Lower leg skin (tissue), 4 donors: ENCODE data around the gene GPBAR1. TPM values are rescaled to one million over a fixed set of nuclear protein-coding genes. Genes with fewer than 3 reads are reported as not detected.

ENCODE experiments used
- DNase-seq, 2 donors: peaks; one replicate each; pipeline ENCODE4 v3.0.0-alpha.2; 2019; ENCODE audit warnings: low spot score in 2 of 2
- H3K4me3 ChIP-seq: fragments of 200-600 bp; sonication (generic); 2 replicates; pipeline ENCODE4 v1.5.1; 2017; ENCODE audit warnings: mild to moderate bottlenecking, low read depth; ENCODE audit not compliant: poor library complexity, severe bottlenecking
- CTCF ChIP-seq, 3 donors: fragments of 450-650 bp; IDR thresholded peaks; one replicate each; pipeline ENCODE4 v1.5.1; 2016; ENCODE audit warnings: antibody characterized with exemption in 3 of 3, mild to moderate bottlenecking in 3 of 3, moderate library complexity in 2 of 3
- POLR2A ChIP-seq, 2 donors: fragments of 450-650 bp; IDR thresholded peaks; one replicate each; pipeline ENCODE4 v1.6.1; 2016 to 2017; ENCODE audit warnings: antibody characterized with exemption in 2 of 2, mild to moderate bottlenecking in 1 of 2, moderate library complexity in 1 of 2
- WGBS, 2 donors: methylation state at CpG; one replicate each; pipeline ENCODE4 v1.1.5; 2018; 5-methylcytosine and 5-hydroxymethylcytosine counted together
- intact Hi-C: fragments of 100-400 bp; cut with DNase I; formaldehyde crosslinking; loops from one replicate; pipeline ENCODE4 v1.15.0; 2023; ENCODE audit warnings: low total_unique reads
- total RNA-seq, 4 donors: library from RNA; depleted of rRNA; stranded (reverse); fragments of >200 nt; gene quantifications; one replicate each; pipeline ENCODE4 v1.1.0, GENCODE V29; 2016

The GPBAR1 gene
- total RNA-seq, 4 donors from 2014 or later: 0.34 to 1.7 (median 1.4) TPM

- DNase-seq: no peak
- TF ChIP-seq CTCF (IDR thresholded peaks at IDR 0.05): no peak
- no peak for TF ChIP-seq POLR2A (IDR thresholded peaks at IDR 0.05)
- H3K4me3 ChIP-seq: no peak overlapping the region
- intact Hi-C loops: no loop called here
- 34 to 51% methylated on average over 5 of the region's 5 CpGs for WGBS, 2 donors
Observed at GRCh38 chr2:218293715-218294429, 33.1 kb downstream of the GPBAR1 start.

GRCh38 chr2:218294430-218295022 lies 33.7 kb downstream of the GPBAR1 start:
- no peak overlapping the region for H3K4me3 ChIP-seq
- WGBS, 2 donors: 52 to 57% methylated on average over 5 of the region's 5 CpGs
- no peak for DNase-seq
- intact Hi-C loops: no loop called here
- TF ChIP-seq POLR2A (IDR thresholded peaks at IDR 0.05): no peak
- TF ChIP-seq CTCF (IDR thresholded peaks at IDR 0.05): no peak

GRCh38 chr2:218295029-218295428 lies 34.2 kb downstream of the GPBAR1 start:
- WGBS, 2 donors: 51 to 53% methylated on average over 7 of the region's 7 CpGs
- H3K4me3 ChIP-seq: no peak overlapping the region
- intact Hi-C loops: no loop called here
- no peak for DNase-seq
- no peak for TF ChIP-seq POLR2A (IDR thresholded peaks at IDR 0.05)
- TF ChIP-seq CTCF (IDR thresholded peaks at IDR 0.05): no peak

GRCh38 chr2:218296200-218296599 lies 35.4 kb downstream of the GPBAR1 start:
- 89 to 90% methylated on average over 1 of the region's 1 CpG for WGBS, 2 donors

GRCh38 chr2:218296847-218297246 lies 36.0 kb downstream of the GPBAR1 start:
- 76 to 82% methylated on average over 7 of the region's 7 CpGs for WGBS, 2 donors
- intact Hi-C loops: no loop called here
- no peak for TF ChIP-seq CTCF (IDR thresholded peaks at IDR 0.05)
- TF ChIP-seq POLR2A (IDR thresholded peaks at IDR 0.05): no peak
- DNase-seq: no peak
- H3K4me3 ChIP-seq: no peak overlapping the region

More at GRCh38 chr2:218296200-218296599, 35.4 kb downstream of the GPBAR1 start:
- H3K4me3 ChIP-seq: no peak overlapping the region
- no peak for TF ChIP-seq POLR2A (IDR thresholded peaks at IDR 0.05)
- TF ChIP-seq CTCF (IDR thresholded peaks at IDR 0.05): no peak
- no peak for DNase-seq
- intact Hi-C loops: no loop called here
